Mucosa of stomach (tissue), 1 donor: ENCODE results near the gene OSBPL2.

ENCODE experiments used
- H3K27me3 ChIP-seq: one replicate; pipeline ENCODE4 v1.7.0; 2013; ENCODE audit warnings: mild to moderate bottlenecking, low read length; ENCODE audit not compliant: control insufficient read depth, insufficient read depth
- H3K36me3 ChIP-seq: one replicate; pipeline ENCODE4 v1.7.0; 2013; ENCODE audit warnings: low read length; ENCODE audit not compliant: control insufficient read depth, insufficient read depth
- H3K4me1 ChIP-seq: one replicate; pipeline ENCODE4 v1.7.0; 2013; ENCODE audit warnings: mild to moderate bottlenecking, low read length; ENCODE audit not compliant: control insufficient read depth, insufficient read depth
- H3K4me3 ChIP-seq: one replicate; pipeline ENCODE4 v1.7.0; 2013; ENCODE audit warnings: low read length
- H3K9ac ChIP-seq: one replicate; pipeline ENCODE4 v1.7.0; 2013; ENCODE audit warnings: mild to moderate bottlenecking, low read length, moderate library complexity
- H3K9me3 ChIP-seq: one replicate; pipeline ENCODE4 v1.7.0; 2013; ENCODE audit warnings: mild to moderate bottlenecking, low read length, moderate library complexity; ENCODE audit not compliant: control insufficient read depth
- donor health status: Pancreatic carcinoma.

The OSBPL2 gene

GRCh38 chr20:62313021-62313420, 74.7 kb downstream of the OSBPL2 start:
- no peaks in the 10 kb centered on the region for H3K4me1 ChIP-seq
- H3K9me3 ChIP-seq, result no peaks in the 10 kb centered on the region
- H3K9ac ChIP-seq, result no peak overlapping the region
- no peaks in the 10 kb centered on the region for H3K27me3 ChIP-seq
- H3K4me3 ChIP-seq, result no peak overlapping the region
- H3K36me3 ChIP-seq, result no peaks in the 10 kb centered on the region

- Histone ChIP-seq H3K4me1 (no peaks in the 10 kb centered on the region), H3K36me3 (no peaks in the 10 kb centered on the region), H3K9me3 (no peaks in the 10 kb centered on the region)
These were observed 75.4 kb downstream of the OSBPL2 start for GRCh38 chr20:62313460-62314338.

GRCh38 chr20:62314339-62314638, 76.0 kb downstream of the OSBPL2 start:
- no peaks in the 10 kb centered on the region for H3K4me1 ChIP-seq
- no peaks in the 10 kb centered on the region for H3K36me3 ChIP-seq
- no peak overlapping the region for H3K4me3 ChIP-seq
- no peak overlapping the region for H3K9ac ChIP-seq
- H3K27me3 ChIP-seq, result no peaks in the 10 kb centered on the region
- no peaks in the 10 kb centered on the region for H3K9me3 ChIP-seq

More at GRCh38 chr20:62313460-62314338, 75.4 kb downstream of the OSBPL2 start:
- H3K9ac ChIP-seq, result no peak overlapping the region
- H3K4me3 ChIP-seq, result no peak overlapping the region
- no peaks in the 10 kb centered on the region for H3K27me3 ChIP-seq

GRCh38 chr20:62314711-62315302, 76.5 kb downstream of the OSBPL2 start:
- H3K4me1 ChIP-seq, result no peaks in the 10 kb centered on the region
- no peaks in the 10 kb centered on the region for H3K27me3 ChIP-seq
- H3K36me3 ChIP-seq, result no peaks in the 10 kb centered on the region
- H3K4me3 ChIP-seq, result no peak overlapping the region
- H3K9ac ChIP-seq, result no peak overlapping the region
- no peaks in the 10 kb centered on the region for H3K9me3 ChIP-seq

- H3K4me1 ChIP-seq, result no peaks in the 10 kb centered on the region
- no peaks in the 10 kb centered on the region for H3K27me3 ChIP-seq
- no peak overlapping the region for H3K4me3 ChIP-seq
- H3K36me3 ChIP-seq, result no peaks in the 10 kb centered on the region
- no peak overlapping the region for H3K9ac ChIP-seq
- H3K9me3 ChIP-seq, result no peaks in the 10 kb centered on the region
These were observed 77.5 kb downstream of the OSBPL2 start for GRCh38 chr20:62315773-62316172.

- H3K4me3 ChIP-seq, result no peak overlapping the region
- H3K4me1 ChIP-seq, result no peaks in the 10 kb centered on the region
- H3K36me3 ChIP-seq, result no peaks in the 10 kb centered on the region
- H3K27me3 ChIP-seq, result no peaks in the 10 kb centered on the region
- H3K9ac ChIP-seq, result no peak overlapping the region
- no peaks in the 10 kb centered on the region for H3K9me3 ChIP-seq
These were observed 78.2 kb downstream of the OSBPL2 start for GRCh38 chr20:62316331-62317166.

GRCh38 chr20:62317167-62317655, 78.9 kb downstream of the OSBPL2 start:
- H3K9me3 ChIP-seq, result no peaks in the 10 kb centered on the region
- no peak overlapping the region for H3K9ac ChIP-seq
- H3K36me3 ChIP-seq, result no peaks in the 10 kb centered on the region
- H3K27me3 ChIP-seq, result no peaks in the 10 kb centered on the region
- H3K4me3 ChIP-seq, result no peak overlapping the region
- no peaks in the 10 kb centered on the region for H3K4me1 ChIP-seq

GRCh38 chr20:62318400-62319345, 80.4 kb downstream of the OSBPL2 start:
- Histone ChIP-seq H3K9ac (no peak overlapping the region), H3K4me1 (no peaks in the 10 kb centered on the region), H3K27me3 (no peaks in the 10 kb centered on the region), H3K9me3 (no peaks in the 10 kb centered on the region), H3K4me3 (no peak overlapping the region), H3K36me3 (no peaks in the 10 kb centered on the region)

GRCh38 chr20:62319346-62319909, 81.1 kb downstream of the OSBPL2 start:
- no peak overlapping the region for H3K4me3 ChIP-seq
- no peak overlapping the region for H3K9ac ChIP-seq
- H3K36me3 ChIP-seq, result no peaks in the 10 kb centered on the region
- H3K4me1 ChIP-seq, result no peaks in the 10 kb centered on the region
- no peaks in the 10 kb centered on the region for H3K27me3 ChIP-seq
- no peaks in the 10 kb centered on the region for H3K9me3 ChIP-seq

GRCh38 chr20:62320581-62321354, 82.4 kb downstream of the OSBPL2 start:
- no peaks in the 10 kb centered on the region for H3K9me3 ChIP-seq
- H3K9ac ChIP-seq, result no peak overlapping the region
- no peaks in the 10 kb centered on the region for H3K36me3 ChIP-seq
- no peaks in the 10 kb centered on the region for H3K27me3 ChIP-seq
- H3K4me1 ChIP-seq, result no peaks in the 10 kb centered on the region
- H3K4me3 ChIP-seq, result no peak overlapping the region
